Fibroblast of skin of left biceps (primary cell): ENCODE measurements around the gene B3GALNT2.
"Not testable (repeated sequence)": the region's sequence is repeated elsewhere in the genome, so short reads cannot be mapped to it uniquely, and the experiment has no call there.

Experiments used
- DNase-seq, 2 experiments: peaks; one replicate each; pipeline ENCODE4 v3.0.0-alpha.2; 2013; ENCODE audit warnings: low read depth in 2 of 2

The B3GALNT2 gene

GRCh38 chr1:235504122-235504493 is at the start of gene B3GALNT2:
TSS of gene B3GALNT2 (minus strand) at chr1:235504452. CDS start at chr1:235504252, 200 bp downstream.
- DNase-seq, result no peak

GRCh38 chr1:235553112-235553551 is 48.9 kb upstream of the B3GALNT2 start:
- DNase-seq, result no peak

GRCh38 chr1:235552146-235552716 is 48.0 kb upstream of the B3GALNT2 start:
- DNase-seq, result no peak

GRCh38 chr1:235549351-235550139 is 45.3 kb upstream of the B3GALNT2 start:
- no peak for DNase-seq

GRCh38 chr1:235546369-235547155 is 42.3 kb upstream of the B3GALNT2 start:
- DNase-seq, result not testable (repeated sequence)

GRCh38 chr1:235545292-235545930 is 41.2 kb upstream of the B3GALNT2 start:
- DNase-seq, result no peak

GRCh38 chr1:235542845-235543244 is 38.6 kb upstream of the B3GALNT2 start:
- DNase-seq, result not testable (repeated sequence)

GRCh38 chr1:235533476-235534168 is 29.4 kb upstream of the B3GALNT2 start:
- DNase-seq, result no peak

- DNase-seq, result peak in 1 of 2 experiments; percentile 13
These were observed 28.1 kb upstream of the B3GALNT2 start for GRCh38 chr1:235532360-235532759.

- DNase-seq, result no peak
These were observed 23.1 kb upstream of the B3GALNT2 start for GRCh38 chr1:235527196-235527814.

GRCh38 chr1:235525314-235525713 is 21.1 kb upstream of the B3GALNT2 start:
- DNase-seq, result no peak

GRCh38 chr1:235516862-235517446 is 12.7 kb upstream of the B3GALNT2 start:
- no peak for DNase-seq

- DNase-seq, result no peak
These were observed 11.7 kb upstream of the B3GALNT2 start for GRCh38 chr1:235515844-235516512.

- DNase-seq, result peak in 1 of 2 experiments; percentile 45
These were observed 9.5 kb upstream of the B3GALNT2 start for GRCh38 chr1:235513495-235514366.

- DNase-seq, result no peak
These were observed 7.4 kb upstream of the B3GALNT2 start for GRCh38 chr1:235511470-235512240.

- no peak for DNase-seq
These were observed 6.6 kb upstream of the B3GALNT2 start for GRCh38 chr1:235510823-235511222.

- no peak for DNase-seq
These were observed 3.4 kb upstream of the B3GALNT2 start for GRCh38 chr1:235507623-235508022.
